ENCODE data around the gene GPATCH2. TPM values are rescaled to one million over a fixed set of nuclear protein-coding genes. Genes with fewer than 3 reads are reported as not detected.
A peak's percentile ranks its signal among the peaks of the same experiment; 100 is the strongest.

The GPATCH2 gene
- total RNA-seq, 1 donor from 2014 or later: 10.6 TPM

GRCh38 chr1:217418269-217419193 lies 212.4 kb downstream of the GPATCH2 start:
- no peak overlapping the region for H3K4me3 ChIP-seq (ENCODE audit: low read depth, low read length)
- DNase-seq (ENCODE audit: low read depth): no peak
- no peaks in the 10 kb centered on the region for H3K27me3 ChIP-seq (ENCODE audit: control insufficient read depth, insufficient read depth, low read length)
- no peak for TF ChIP-seq CTCF (IDR thresholded peaks at IDR 0.05; ENCODE audit: insufficient read depth, low read length, poor library complexity, severe bottlenecking)
- H3K36me3 ChIP-seq (ENCODE audit: control insufficient read depth, insufficient read depth, low read length): no peaks in the 10 kb centered on the region

DNA sequence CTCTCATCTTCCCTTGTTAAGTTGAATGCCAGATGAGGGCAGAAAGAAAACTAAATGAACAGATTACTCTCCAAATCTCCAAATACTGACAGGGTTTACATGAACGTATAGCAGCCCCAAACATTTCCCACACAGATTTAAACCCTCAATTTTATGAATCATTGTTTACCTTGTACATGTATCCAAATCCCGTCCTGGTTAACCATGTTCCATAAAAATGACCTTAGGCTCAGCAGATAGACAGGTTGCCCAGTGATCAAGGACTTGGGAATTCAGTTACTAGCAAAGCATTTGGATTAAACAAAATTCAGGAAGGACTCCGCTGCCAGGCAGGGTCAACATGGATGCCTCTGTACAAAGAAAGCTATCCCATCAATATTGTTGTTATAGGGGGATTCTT lies 213.5 kb downstream of the GPATCH2 start:
- TF ChIP-seq CTCF (IDR thresholded peaks at IDR 0.05; ENCODE audit: insufficient read depth, low read length, poor library complexity, severe bottlenecking): no peak
- Histone ChIP-seq H3K4me3 (ENCODE audit: low read depth, low read length) (no peak overlapping the region), H3K36me3 (ENCODE audit: control insufficient read depth, insufficient read depth, low read length) (no peaks in the 10 kb centered on the region), H3K27me3 (ENCODE audit: control insufficient read depth, insufficient read depth, low read length) (no peaks in the 10 kb centered on the region)
- no peak for DNase-seq (ENCODE audit: low read depth)

- no peak for DNase-seq (ENCODE audit: low read depth)
- no peak overlapping the region for H3K4me3 ChIP-seq (ENCODE audit: low read depth, low read length)
- no peaks in the 10 kb centered on the region for H3K36me3 ChIP-seq (ENCODE audit: control insufficient read depth, insufficient read depth, low read length)
- no peaks in the 10 kb centered on the region for H3K27me3 ChIP-seq (ENCODE audit: control insufficient read depth, insufficient read depth, low read length)
- TF ChIP-seq CTCF (IDR thresholded peaks at IDR 0.05; ENCODE audit: insufficient read depth, low read length, poor library complexity, severe bottlenecking): no peak
Measured at GRCh38 chr1:217407534-217408001, 223.3 kb downstream of the GPATCH2 start.

- no peak overlapping the region for H3K4me3 ChIP-seq (ENCODE audit: low read depth, low read length)
- no peak for TF ChIP-seq CTCF (IDR thresholded peaks at IDR 0.05; ENCODE audit: insufficient read depth, low read length, poor library complexity, severe bottlenecking)
- peak; percentile 80 for DNase-seq (ENCODE audit: low read depth)
- H3K36me3 ChIP-seq (ENCODE audit: control insufficient read depth, insufficient read depth, low read length): peaks cover 1% of the 10 kb centered on the region
- H3K27me3 ChIP-seq (ENCODE audit: control insufficient read depth, insufficient read depth, low read length): no peaks in the 10 kb centered on the region
Measured at GRCh38 chr1:217403026-217403720, 227.7 kb downstream of the GPATCH2 start.

DNA sequence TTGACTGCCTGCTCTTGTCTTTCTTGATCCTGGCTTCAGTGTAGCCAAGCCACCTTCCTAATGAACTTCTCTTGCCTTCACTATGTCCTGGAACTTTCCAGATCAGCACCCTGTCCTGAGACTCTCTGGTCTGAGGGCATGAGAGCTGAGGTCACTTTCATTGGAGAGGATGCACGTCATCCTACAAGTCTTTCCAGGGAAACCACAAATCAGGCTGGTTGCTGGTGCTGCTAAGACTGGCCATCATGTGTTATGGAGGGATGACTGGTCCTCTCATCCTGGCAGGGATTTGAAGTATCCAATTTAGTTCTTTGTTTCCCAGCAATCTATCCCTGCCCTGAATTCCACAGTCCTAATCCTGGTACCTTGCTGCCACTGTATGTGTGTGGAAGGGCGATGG lies 228.6 kb downstream of the GPATCH2 start:
- H3K27me3 ChIP-seq (ENCODE audit: control insufficient read depth, insufficient read depth, low read length): no peaks in the 10 kb centered on the region
- H3K36me3 ChIP-seq (ENCODE audit: control insufficient read depth, insufficient read depth, low read length): peaks cover 1% of the 10 kb centered on the region
- TF ChIP-seq CTCF (IDR thresholded peaks at IDR 0.05; ENCODE audit: insufficient read depth, low read length, poor library complexity, severe bottlenecking): no peak
- H3K4me3 ChIP-seq (ENCODE audit: low read depth, low read length): no peak overlapping the region
- no peak for DNase-seq (ENCODE audit: low read depth)

Data from kidney epithelial cell (primary cell).